ES-I3 (cell line): ENCODE data around the gene CAMTA1.

Source experiments
- H3K36me3 ChIP-seq: 2 replicates; pipeline ENCODE4 v1.6.1; 2013; ENCODE audit warnings: mild to moderate bottlenecking, low read length, control low read depth, moderate library complexity; ENCODE audit not compliant: insufficient read depth
- H3K4me1 ChIP-seq: 2 replicates; pipeline ENCODE4 v1.6.1; 2013; ENCODE audit warnings: mild to moderate bottlenecking, control low read depth, low read length; ENCODE audit not compliant: insufficient read depth
- H3K9ac ChIP-seq: 2 replicates; pipeline ENCODE4 v1.6.1; 2013; ENCODE audit warnings: low read depth, mild to moderate bottlenecking, low read length, moderate library complexity
- H3K9me3 ChIP-seq: 2 replicates; pipeline ENCODE4 v1.6.1; 2013; ENCODE audit warnings: mild to moderate bottlenecking, low read length, moderate library complexity; ENCODE audit not compliant: control insufficient read depth, insufficient read depth

Gene CAMTA1

GRCh38 chr1:7063981-7064380 lies 278.7 kb downstream of the CAMTA1 start:
- Histone ChIP-seq H3K4me1 (no peaks in the 10 kb centered on the region), H3K9me3 (no peaks in the 10 kb centered on the region), H3K36me3 (no peaks in the 10 kb centered on the region), H3K9ac (no peak overlapping the region)

- no peak overlapping the region for H3K9ac ChIP-seq
- no peaks in the 10 kb centered on the region for H3K36me3 ChIP-seq
- H3K4me1 ChIP-seq, result peaks cover 3% of the 10 kb centered on the region; the same call in 1 of the 2 replicates
- H3K9me3 ChIP-seq, result no peaks in the 10 kb centered on the region
Observed at GRCh38 chr1:7068552-7068951, 283.3 kb downstream of the CAMTA1 start.

GRCh38 chr1:7069931-7070330 lies 284.7 kb downstream of the CAMTA1 start:
- Histone ChIP-seq H3K9ac (peak overlapping the region; percentile 45), H3K9me3 (no peaks in the 10 kb centered on the region), H3K36me3 (no peaks in the 10 kb centered on the region), H3K4me1 (peaks cover 3% of the 10 kb centered on the region; the same call in 1 of the 2 replicates)

- Histone ChIP-seq H3K9me3 (no peaks in the 10 kb centered on the region), H3K36me3 (no peaks in the 10 kb centered on the region), H3K9ac (peak overlapping the region; percentile 45; the same call in 1 of the 2 replicates), H3K4me1 (peaks cover 3% of the 10 kb centered on the region; the same call in 1 of the 2 replicates)
Observed at GRCh38 chr1:7070389-7071029, 285.3 kb downstream of the CAMTA1 start.

GRCh38 chr1:7076117-7076516 lies 290.9 kb downstream of the CAMTA1 start:
- H3K4me1 ChIP-seq, result no peaks in the 10 kb centered on the region
- no peaks in the 10 kb centered on the region for H3K36me3 ChIP-seq
- no peaks in the 10 kb centered on the region; the same call in 1 of the 2 replicates for H3K9me3 ChIP-seq
- no peak overlapping the region for H3K9ac ChIP-seq

- Histone ChIP-seq H3K36me3 (no peaks in the 10 kb centered on the region), H3K4me1 (no peaks in the 10 kb centered on the region), H3K9me3 (no peaks in the 10 kb centered on the region; the same call in 1 of the 2 replicates), H3K9ac (no peak overlapping the region)
Observed at GRCh38 chr1:7076572-7076971, 291.3 kb downstream of the CAMTA1 start.

GRCh38 chr1:7077136-7077535 lies 291.9 kb downstream of the CAMTA1 start:
- Histone ChIP-seq H3K36me3 (no peaks in the 10 kb centered on the region), H3K9me3 (no peaks in the 10 kb centered on the region; the same call in 1 of the 2 replicates), H3K9ac (no peak overlapping the region), H3K4me1 (no peaks in the 10 kb centered on the region)

GRCh38 chr1:7077970-7078369 lies 292.7 kb downstream of the CAMTA1 start:
- Histone ChIP-seq H3K36me3 (no peaks in the 10 kb centered on the region), H3K4me1 (no peaks in the 10 kb centered on the region), H3K9ac (no peak overlapping the region), H3K9me3 (no peaks in the 10 kb centered on the region; the same call in 1 of the 2 replicates)

- H3K36me3 ChIP-seq, result no peaks in the 10 kb centered on the region
- no peak overlapping the region for H3K9ac ChIP-seq
- H3K4me1 ChIP-seq, result no peaks in the 10 kb centered on the region
Observed at GRCh38 chr1:7079637-7080036, 294.4 kb downstream of the CAMTA1 start.

GRCh38 chr1:7084232-7084894 lies 299.1 kb downstream of the CAMTA1 start:
- no peaks in the 10 kb centered on the region for H3K4me1 ChIP-seq
- H3K9ac ChIP-seq, result no peak overlapping the region
- H3K36me3 ChIP-seq, result no peaks in the 10 kb centered on the region; the same call in 1 of the 2 replicates
- no peaks in the 10 kb centered on the region for H3K9me3 ChIP-seq

More at GRCh38 chr1:7079637-7080036, 294.4 kb downstream of the CAMTA1 start:
- H3K9me3 ChIP-seq, result no peaks in the 10 kb centered on the region; the same call in 1 of the 2 replicates

GRCh38 chr1:7085521-7085920 lies 300.3 kb downstream of the CAMTA1 start:
- no peaks in the 10 kb centered on the region for H3K9me3 ChIP-seq
- H3K4me1 ChIP-seq, result no peaks in the 10 kb centered on the region
- no peak overlapping the region for H3K9ac ChIP-seq
- no peaks in the 10 kb centered on the region; the same call in 1 of the 2 replicates for H3K36me3 ChIP-seq

- Histone ChIP-seq H3K36me3 (no peaks in the 10 kb centered on the region; the same call in 1 of the 2 replicates), H3K4me1 (no peaks in the 10 kb centered on the region), H3K9me3 (no peaks in the 10 kb centered on the region), H3K9ac (no peak overlapping the region)
Observed at GRCh38 chr1:7086106-7086505, 300.9 kb downstream of the CAMTA1 start.

- Histone ChIP-seq H3K4me1 (no peaks in the 10 kb centered on the region), H3K9ac (no peak overlapping the region), H3K9me3 (no peaks in the 10 kb centered on the region), H3K36me3 (no peaks in the 10 kb centered on the region; the same call in 1 of the 2 replicates)
Observed at GRCh38 chr1:7087888-7088287, 302.6 kb downstream of the CAMTA1 start.

GRCh38 chr1:7089497-7089896 lies 304.2 kb downstream of the CAMTA1 start:
- Histone ChIP-seq H3K9me3 (no peaks in the 10 kb centered on the region), H3K4me1 (no peaks in the 10 kb centered on the region), H3K9ac (no peak overlapping the region), H3K36me3 (no peaks in the 10 kb centered on the region; the same call in 1 of the 2 replicates)

GRCh38 chr1:7093297-7093696 lies 308.0 kb downstream of the CAMTA1 start:
- Histone ChIP-seq H3K36me3 (no peaks in the 10 kb centered on the region), H3K9ac (no peak overlapping the region)

More at GRCh38 chr1:7093297-7093696, 308.0 kb downstream of the CAMTA1 start:
- Histone ChIP-seq H3K4me1 (no peaks in the 10 kb centered on the region), H3K9me3 (no peaks in the 10 kb centered on the region)
